GM23338 (cell line): ENCODE measurements around the gene TMEM163. TPM values are rescaled to one million over a fixed set of nuclear protein-coding genes. Genes with fewer than 3 reads are reported as not detected.
A peak's percentile ranks its signal among the peaks of the same experiment; 100 is the strongest.

Experiments
- ATAC-seq: fragments of 200-7000 bp; cut with Tn5 transposase; 3 replicates; pipeline ENCODE4 v1.9.1; 2020
- DNase-seq: peaks from one replicate; pipeline ENCODE4 v3.0.0-alpha.2; 2015; ENCODE audit warnings: low spot score
- H2AFZ ChIP-seq: fragments of 200-600 bp; sonication (generic); 2 replicates; pipeline ENCODE4 v1.8.0; 2016; ENCODE audit warnings: antibody characterized with exemption, mild to moderate bottlenecking, moderate library complexity
- H3F3A ChIP-seq: fragments of 200-600 bp; sonication (generic); replicated peaks from 2 replicates; pipeline ENCODE4 v1.8.0; 2017; ENCODE audit warnings: antibody characterized with exemption, mixed run types, low read depth
- H3K27ac ChIP-seq: fragments of 200-600 bp; sonication (generic); 2 replicates; pipeline ENCODE4 v1.6.1; 2016; ENCODE audit warnings: low read depth
- H3K27me3 ChIP-seq: fragments of 200-600 bp; sonication (generic); 2 replicates; pipeline ENCODE4 v1.8.0; 2016; ENCODE audit warnings: mild to moderate bottlenecking, mixed run types, moderate library complexity; ENCODE audit not compliant: insufficient read depth
- H3K36me3 ChIP-seq: fragments of 200-600 bp; sonication (generic); 2 replicates; pipeline ENCODE4 v1.8.0; 2016; ENCODE audit warnings: mild to moderate bottlenecking; ENCODE audit not compliant: insufficient read depth
- H3K4me1 ChIP-seq: fragments of 200-600 bp; sonication (generic); 2 replicates; pipeline ENCODE4 v1.8.0; 2016; ENCODE audit warnings: mild to moderate bottlenecking, moderate library complexity; ENCODE audit not compliant: insufficient read depth
- H3K4me2 ChIP-seq: fragments of 200-600 bp; sonication (generic); 2 replicates; pipeline ENCODE4 v1.7.1; 2017; ENCODE audit warnings: mixed run types
- H3K4me3 ChIP-seq: fragments of 200-600 bp; sonication (generic); 2 replicates; pipeline ENCODE4 v1.6.1; 2016; ENCODE audit warnings: mixed run types
- H3K79me2 ChIP-seq: fragments of 200-600 bp; sonication (generic); replicated peaks from 2 replicates; pipeline ENCODE4 v1.8.0; 2017; ENCODE audit warnings: mild to moderate bottlenecking; ENCODE audit not compliant: insufficient read depth
- H3K9me2 ChIP-seq: fragments of 200-600 bp; sonication (generic); 2 replicates; pipeline ENCODE4 v1.8.0; 2017; ENCODE audit not compliant: insufficient read depth
- H4K20me1 ChIP-seq: fragments of 200-600 bp; sonication (generic); replicated peaks from 2 replicates; pipeline ENCODE4 v1.8.0; 2017; ENCODE audit warnings: mild to moderate bottlenecking; ENCODE audit not compliant: insufficient read depth
- H3K27ac Mint-ChIP-seq: 2 replicates; pipeline ENCODE4 v1.8.0; 2020; ENCODE audit warnings: inconsistent platforms, mild to moderate bottlenecking, moderate library complexity, mixed read lengths
- H3K27me3 Mint-ChIP-seq: 3 replicates; pipeline ENCODE4 v1.8.0; 2022; ENCODE audit warnings: low read depth, mild to moderate bottlenecking, moderate library complexity, mixed read lengths, inconsistent platforms; ENCODE audit not compliant: insufficient read depth, poor library complexity
- H3K36me3 Mint-ChIP-seq: 3 replicates; pipeline ENCODE4 v1.8.0; 2021; ENCODE audit warnings: low read depth, mild to moderate bottlenecking, inconsistent platforms, moderate library complexity, mixed read lengths
- H3K4me1 Mint-ChIP-seq: 3 replicates; pipeline ENCODE4 v1.8.0; 2020; ENCODE audit warnings: mild to moderate bottlenecking, inconsistent platforms, mixed read lengths
- H3K4me3 Mint-ChIP-seq: 3 replicates; pipeline ENCODE4 v1.8.0; 2021; ENCODE audit warnings: moderate library complexity, mild to moderate bottlenecking, inconsistent platforms, mixed read lengths
- H3K9me3 Mint-ChIP-seq: 3 replicates; pipeline ENCODE4 v1.8.0; 2020; ENCODE audit warnings: moderate library complexity, mild to moderate bottlenecking, inconsistent platforms, mixed read lengths
- ZNF331 ChIP-seq: fragments of 250-450 bp; sonication (Bioruptor Pico); IDR thresholded peaks from 2 replicates; pipeline ENCODE4 v1.5.0; 2020; ENCODE audit warnings: low read depth, mild to moderate bottlenecking, moderate library complexity
- ZNF462 ChIP-seq: fragments of 250-450 bp; sonication (Bioruptor Pico); IDR thresholded peaks from 2 replicates; pipeline ENCODE4 v1.5.0; 2020; ENCODE audit warnings: mild to moderate bottlenecking, moderate library complexity
- polyA plus RNA-seq: library from polyadenylated mRNA; unstranded; fragments of >200 nt; fragmentation: Nextera tagmentation; extraction: Ambion mirVana; gene quantifications from 2 replicates; pipeline ENCODE4 v1.2.1, GENCODE V29; 2016
- total RNA-seq: library from RNA; depleted of rRNA; stranded (reverse); fragments of >200 nt; shearing (Covaris generic); gene quantifications from 2 replicates; pipeline ENCODE4 v1.2.3, GENCODE V29; 2014

TMEM163 gene
- total and polyA plus RNA-seq, 2 experiments from 2014 or later: 1.1 to 1.8 TPM

- no peak for TF ChIP-seq ZNF462 (CRISPR knock-in tag)
Observed at GRCh38 chr2:134501476-134502091, 217.2 kb downstream of the TMEM163 start (continued).

- no peak overlapping the region for H3K27ac ChIP-seq
- no peak overlapping the region for H2AFZ ChIP-seq
- H3F3A ChIP-seq: no peaks in the 10 kb centered on the region
- TF ChIP-seq ZNF462 (CRISPR knock-in tag) (peak; percentile 10; the same call in 1 of the 2 replicates), ZNF331 (CRISPR knock-in tag) (no peak)
- no peak overlapping the region for H3K4me3 Mint-ChIP-seq
- H3K4me3 ChIP-seq: no peak overlapping the region
- peak; percentile 67 for ATAC-seq
- H3K79me2 ChIP-seq: no peaks in the 10 kb centered on the region
- H3K36me3 ChIP-seq: no peaks in the 10 kb centered on the region
- H3K9me3 Mint-ChIP-seq: no peaks in the 10 kb centered on the region
- H3K4me2 ChIP-seq: no peak overlapping the region
- no peaks in the 10 kb centered on the region for H3K36me3 Mint-ChIP-seq
- DNase-seq: no peak
- H3K4me1 ChIP-seq: peaks cover 8% of the 10 kb centered on the region
- H3K27ac Mint-ChIP-seq: no peak overlapping the region
- peaks cover 4% of the 10 kb centered on the region; the same call in 1 of the 2 replicates for H3K9me2 ChIP-seq
- H3K27me3 ChIP-seq: no peaks in the 10 kb centered on the region
- peaks cover 4% of the 10 kb centered on the region for H3K27me3 Mint-ChIP-seq
- H3K4me1 Mint-ChIP-seq: peaks cover 11% of the 10 kb centered on the region
- no peaks in the 10 kb centered on the region for H4K20me1 ChIP-seq
Observed at GRCh38 chr2:134500211-134500935, 218.4 kb downstream of the TMEM163 start.
